Naive thymus-derived CD8-positive, alpha-beta T cell (primary cell): ENCODE results near the gene TMEM132C. TPM values are rescaled to one million over a fixed set of nuclear protein-coding genes. Genes with fewer than 3 reads are reported as not detected.

Source experiments
- ATAC-seq, 2 donors: fragments of 150-1000 bp; cut with Tn5 transposase in 1 of 2; sonication (Bioruptor Pico), chemical (Tn5 transposase) in 1 of 2; 1 replicate in 1 of 2; 2 replicates in 1 of 2; pipeline ENCODE4 v1.10.0; 2021; ENCODE audit warnings: mild to moderate bottlenecking in 2 of 2, moderate library complexity in 2 of 2
- POLR2A ChIA-PET: fragments of 350-600 bp; sonication (Branson Sonifier 250); formaldehyde crosslinking; loops from one replicate; lab custom pipeline; 2021; ENCODE audit warnings: antibody characterized with exemption; lab: Charles Lee
- DNase-seq, 10 donors: peaks; one replicate each; pipeline versions ENCODE4 v3.0.0 to v3.0.0-alpha.2; 2020 to 2022
- H3K27ac Mint-ChIP-seq, 10 donors: one replicate each; pipeline ENCODE4 v1.8.0; 2020 to 2022; ENCODE audit warnings: mild to moderate bottlenecking in 10 of 10, mixed read lengths in 10 of 10, moderate library complexity in 4 of 10, inconsistent platforms in 1 of 10
- H3K27me3 Mint-ChIP-seq, 5 donors: one replicate each; pipeline ENCODE4 v1.8.0; 2021 to 2022; ENCODE audit warnings: mixed read lengths in 5 of 5
- H3K36me3 Mint-ChIP-seq, 3 donors: one replicate each; pipeline ENCODE4 v1.8.0; 2020 to 2022; ENCODE audit warnings: mixed read lengths in 3 of 3, mild to moderate bottlenecking in 2 of 3, inconsistent platforms in 1 of 3
- H3K4me1 Mint-ChIP-seq, 4 donors: one replicate each; pipeline ENCODE4 v1.8.0; 2021 to 2022; ENCODE audit warnings: mixed read lengths in 4 of 4
- H3K4me3 Mint-ChIP-seq, 10 donors: one replicate each; pipeline ENCODE4 v1.8.0; 2020 to 2022; ENCODE audit warnings: mild to moderate bottlenecking in 10 of 10, mixed read lengths in 10 of 10, moderate library complexity in 6 of 10, inconsistent platforms in 1 of 10
- H3K9me3 Mint-ChIP-seq, 9 donors: one replicate each; pipeline ENCODE4 v1.8.0; 2020 to 2022; ENCODE audit warnings: mixed read lengths in 9 of 9, mild to moderate bottlenecking in 3 of 9, inconsistent platforms in 1 of 9, moderate library complexity in 1 of 9
- polyA plus RNA-seq, 3 donors: library from polyadenylated mRNA; unstranded; fragments of 300-500 nt; fragmentation: Illumina TruSeq; gene quantifications; one replicate each; pipeline ENCODE4 v1.2.3, GENCODE V29; 2021
- total RNA-seq, 8 experiments: library from RNA in 2 of 8; stranded (reverse) in 2 of 8; gene quantifications; one replicate each; pipeline ENCODE4 v1.2.3 and lab custom pipeline; 2021 to 2026

The TMEM132C gene
- total and polyA plus RNA-seq, 5 experiments from 2014 or later, result 0.11 TPM; not detected in 4

DNA sequence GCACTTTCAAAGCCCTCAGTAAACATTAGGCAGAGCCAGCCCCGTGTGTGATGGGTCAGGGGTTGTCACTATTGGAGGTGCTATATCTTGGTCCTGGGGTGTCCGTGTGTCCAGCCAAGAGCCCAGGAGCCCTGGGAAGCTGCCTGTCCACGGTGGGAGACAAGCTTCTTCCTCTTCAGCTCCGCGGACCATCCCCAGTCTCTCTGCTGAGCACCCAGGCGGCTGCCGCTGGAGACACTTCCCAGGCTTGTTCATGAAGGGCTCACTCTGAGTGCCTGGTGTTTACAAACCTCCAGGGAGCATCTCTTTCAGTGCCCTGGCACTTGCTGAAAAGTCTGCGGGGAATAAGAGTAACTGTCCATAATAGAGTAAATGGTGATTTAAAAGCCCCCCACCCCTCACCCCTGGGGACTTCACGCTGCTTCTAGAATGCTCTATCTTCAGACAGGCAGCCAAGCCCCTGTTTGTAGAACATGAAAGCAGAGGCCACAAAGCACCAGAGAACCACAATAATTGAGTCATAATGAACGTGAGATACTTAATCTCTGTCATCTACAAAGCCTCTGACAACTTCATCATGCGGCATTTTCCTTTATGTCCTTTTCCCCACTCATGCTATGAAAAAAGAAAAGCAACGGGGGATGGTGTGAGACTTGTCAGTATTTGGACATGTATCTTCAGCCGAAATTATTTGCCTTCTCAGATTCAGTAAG lies 178.6 kb downstream of the TMEM132C start:
- ATAC-seq, result no peak
- POLR2A ChIA-PET, result no interaction called here

DNA sequence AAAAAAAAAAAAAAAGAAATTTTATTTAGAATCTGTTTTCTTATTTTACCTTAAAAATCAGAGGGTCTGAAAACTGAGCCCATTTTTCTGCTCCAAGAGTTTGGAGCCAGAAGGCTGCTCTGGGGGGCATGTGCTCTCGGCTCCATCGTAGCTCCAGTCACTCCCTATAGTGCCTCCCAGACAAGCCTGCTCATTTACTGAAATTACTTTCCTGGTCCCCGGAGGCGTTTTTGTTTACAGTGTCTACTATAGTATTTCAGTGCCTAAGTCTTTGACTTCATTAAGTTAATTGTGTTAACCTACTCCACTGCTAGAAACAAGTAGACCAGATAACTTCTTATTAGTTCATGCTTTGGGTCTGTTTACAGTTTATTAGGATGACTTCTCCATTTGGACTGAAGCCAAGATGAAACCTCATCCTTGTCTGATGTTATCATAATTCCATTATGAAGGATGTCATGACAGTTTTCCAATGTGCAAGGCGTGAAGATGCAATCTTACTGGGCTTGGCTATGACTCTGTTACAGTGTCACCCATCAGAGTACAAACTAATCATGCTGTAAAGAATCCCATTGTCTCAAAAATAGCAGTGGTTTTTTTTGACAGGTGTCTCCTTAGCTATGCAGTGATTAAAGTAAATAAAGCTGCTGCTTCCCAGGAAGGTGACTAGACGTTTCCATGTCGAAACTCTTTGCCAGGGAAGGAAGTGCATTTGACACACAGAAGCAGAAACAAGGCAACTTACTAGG lies 182.3 kb downstream of the TMEM132C start:
- DNase-seq (no peak), ATAC-seq (no peak)
- no peaks in the 10 kb centered on the region for H3K4me1 Mint-ChIP-seq
- no peak overlapping the region for H3K4me3 Mint-ChIP-seq
- no peaks in the 10 kb centered on the region for H3K36me3 Mint-ChIP-seq
- H3K9me3 Mint-ChIP-seq, result peaks cover 0 to 3% (median 0%) of the 10 kb centered on the region in 9 donors
- POLR2A ChIA-PET, result no interaction called here
- H3K27me3 Mint-ChIP-seq, result peaks cover 0 to 3% (median 0%) of the 10 kb centered on the region in 5 donors
- H3K27ac Mint-ChIP-seq, result no peak overlapping the region

More for the DNA sequence above, 178.6 kb downstream of the TMEM132C start:
- Mint-ChIP-seq H3K27ac (no peak overlapping the region), H3K27me3 (peaks cover 0 to 3% (median 0%) of the 10 kb centered on the region in 5 donors), H3K36me3 (no peaks in the 10 kb centered on the region), H3K9me3 (peaks cover 0 to 3% (median 0%) of the 10 kb centered on the region in 9 donors), H3K4me3 (no peak overlapping the region), H3K4me1 (no peaks in the 10 kb centered on the region)
- DNase-seq, result no peak

DNA sequence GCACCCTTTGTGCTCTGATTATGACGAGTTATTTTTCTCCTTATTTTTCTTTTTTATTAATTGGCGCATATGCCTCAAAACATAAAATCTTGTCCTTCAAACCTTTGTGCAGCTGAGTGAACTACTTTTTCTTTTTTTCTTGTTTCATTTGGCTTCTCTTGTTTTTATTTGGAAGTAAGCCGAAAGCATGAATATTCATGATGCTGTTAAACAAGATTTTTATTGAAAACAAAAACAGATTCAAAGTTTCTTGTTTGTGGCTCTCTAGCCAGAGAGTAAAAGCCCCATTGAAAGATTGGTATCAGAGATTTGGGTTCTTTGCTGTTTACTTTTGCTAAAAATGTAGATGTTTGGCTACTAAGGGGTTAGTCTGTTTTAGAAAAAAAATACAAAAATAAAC lies 183.8 kb downstream of the TMEM132C start:
- no peak overlapping the region for H3K4me3 Mint-ChIP-seq
- peaks cover 0 to 3% (median 0%) of the 10 kb centered on the region in 5 donors for H3K27me3 Mint-ChIP-seq
- no peak for DNase-seq
- H3K4me1 Mint-ChIP-seq, result no peaks in the 10 kb centered on the region
- H3K27ac Mint-ChIP-seq, result no peak overlapping the region
- no peaks in the 10 kb centered on the region for H3K36me3 Mint-ChIP-seq
- ATAC-seq, result no peak
- H3K9me3 Mint-ChIP-seq, result peaks cover 0 to 5% (median 0%) of the 10 kb centered on the region in 9 donors
- POLR2A ChIA-PET, result no interaction called here

DNA sequence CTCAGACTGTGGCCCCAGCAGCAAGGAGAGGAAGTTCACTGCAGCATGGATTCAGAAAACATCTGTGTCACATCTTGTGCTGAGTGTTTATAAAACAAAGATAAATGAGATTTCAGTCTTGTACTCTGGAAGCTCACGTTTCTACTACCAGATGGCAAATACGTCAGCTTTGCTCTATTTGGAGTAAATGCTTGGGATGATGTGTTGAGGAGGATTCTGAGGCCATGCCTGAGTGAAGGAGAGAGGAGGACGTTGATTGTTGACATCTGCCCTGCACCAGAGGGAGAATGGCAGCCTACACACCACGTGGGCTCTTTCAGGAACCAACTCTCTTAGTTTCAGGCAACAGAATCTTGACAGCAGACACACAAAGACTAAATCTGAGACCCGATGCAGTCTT lies 188.9 kb downstream of the TMEM132C start:
- Mint-ChIP-seq H3K36me3 (no peaks in the 10 kb centered on the region), H3K27ac (no peak overlapping the region), H3K4me1 (no peaks in the 10 kb centered on the region), H3K9me3 (peaks cover 0 to 8% (median 2%) of the 10 kb centered on the region in 9 donors), H3K4me3 (no peak overlapping the region), H3K27me3 (peaks cover 0 to 7% (median 0%) of the 10 kb centered on the region in 5 donors)
- POLR2A ChIA-PET, result no interaction called here
- no peak for DNase-seq
- ATAC-seq, result no peak

DNA sequence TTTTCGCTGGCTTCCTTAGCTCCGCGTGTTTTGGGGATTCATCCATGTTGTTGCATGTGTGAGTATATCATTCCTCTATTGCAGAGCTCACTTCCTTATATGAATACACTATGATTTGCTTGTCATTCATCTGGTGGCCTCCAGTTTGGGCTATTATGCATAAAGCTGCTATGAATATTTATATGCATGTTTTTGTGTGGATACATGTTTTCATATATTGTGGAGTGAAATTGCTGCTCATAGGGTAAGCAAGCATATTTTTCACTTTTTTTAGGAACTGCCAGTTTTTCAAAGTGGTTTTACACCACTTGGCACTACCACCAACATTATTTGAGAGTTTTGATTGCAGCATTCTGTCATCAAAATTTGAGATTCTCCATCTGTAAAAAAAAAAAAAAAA lies 190.0 kb downstream of the TMEM132C start:
- Mint-ChIP-seq H3K27me3 (peaks cover 0 to 7% (median 0%) of the 10 kb centered on the region in 5 donors), H3K4me1 (no peaks in the 10 kb centered on the region), H3K9me3 (peaks cover 0 to 9% (median 4%) of the 10 kb centered on the region in 9 donors), H3K4me3 (no peak overlapping the region), H3K27ac (no peak overlapping the region), H3K36me3 (no peaks in the 10 kb centered on the region)
- ATAC-seq (no peak), DNase-seq (no peak)
- POLR2A ChIA-PET, result no interaction called here

DNA sequence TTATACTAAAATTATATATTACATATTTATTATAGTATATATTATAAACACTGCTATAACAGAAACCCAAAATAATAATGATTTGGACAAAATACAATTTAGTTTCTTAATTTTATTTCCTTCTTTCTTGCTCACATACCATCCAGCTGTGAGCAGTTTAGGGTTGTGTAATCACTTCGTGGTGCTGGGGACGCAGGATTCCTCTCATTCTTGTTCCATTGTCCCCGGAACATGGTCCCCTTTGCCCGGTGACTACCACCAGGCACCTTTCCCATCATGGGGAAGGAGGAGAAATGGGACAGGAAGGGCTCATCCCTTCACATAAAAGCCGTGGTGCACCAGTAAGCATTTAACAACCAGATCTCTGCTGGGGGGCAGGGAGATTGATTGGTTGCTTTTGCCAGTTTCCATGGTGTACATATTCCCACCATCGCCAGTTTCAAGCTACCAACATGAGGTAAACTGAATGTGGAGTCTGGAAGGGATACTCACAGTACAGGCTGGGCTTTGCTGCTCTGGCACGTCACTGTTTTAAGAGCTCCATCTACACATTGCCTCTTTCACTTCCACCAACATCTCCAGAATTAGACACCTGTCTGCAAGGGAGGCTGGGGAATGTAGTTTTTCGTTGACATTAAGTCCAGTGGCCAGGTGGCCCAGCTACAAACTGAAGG lies 191.5 kb downstream of the TMEM132C start:
- Mint-ChIP-seq H3K27me3 (peaks cover 0 to 7% (median 0%) of the 10 kb centered on the region in 5 donors), H3K27ac (no peak overlapping the region), H3K9me3 (peaks cover 0 to 9% (median 4%) of the 10 kb centered on the region in 9 donors), H3K36me3 (peaks cover 0 to 4% (median 0%) of the 10 kb centered on the region in 3 donors), H3K4me3 (no peak overlapping the region), H3K4me1 (no peaks in the 10 kb centered on the region)
- POLR2A ChIA-PET, result no interaction called here
- DNase-seq (no peak), ATAC-seq (no peak)

DNA sequence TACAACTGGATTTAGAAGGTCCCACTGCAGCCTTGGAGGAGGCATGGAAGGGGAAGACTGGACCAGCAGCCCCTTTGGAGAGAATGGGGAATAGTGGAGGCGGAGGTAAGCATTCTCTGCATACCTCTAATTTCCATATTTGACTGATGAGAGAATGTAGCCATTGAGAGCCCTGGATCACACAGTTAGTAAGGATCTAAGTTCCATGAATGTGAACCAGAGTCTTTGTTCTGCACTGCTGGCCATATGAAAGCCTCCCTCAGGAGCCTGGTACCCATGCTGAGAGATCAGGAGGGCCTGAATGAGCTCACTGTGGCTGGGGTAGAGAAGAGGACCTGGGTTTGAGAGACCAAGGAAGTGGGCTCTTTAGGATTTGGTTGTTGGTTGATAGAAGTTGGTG lies 192.1 kb downstream of the TMEM132C start:
- peaks cover 0 to 9% (median 4%) of the 10 kb centered on the region in 9 donors for H3K9me3 Mint-ChIP-seq
- POLR2A ChIA-PET, result no interaction called here
- no peak overlapping the region for H3K27ac Mint-ChIP-seq
- peaks cover 0 to 4% (median 0%) of the 10 kb centered on the region in 3 donors for H3K36me3 Mint-ChIP-seq
- H3K4me1 Mint-ChIP-seq, result no peaks in the 10 kb centered on the region
- H3K4me3 Mint-ChIP-seq, result no peak overlapping the region
- peaks cover 0 to 7% (median 0%) of the 10 kb centered on the region in 5 donors for H3K27me3 Mint-ChIP-seq
- DNase-seq (no peak), ATAC-seq (no peak)

DNA sequence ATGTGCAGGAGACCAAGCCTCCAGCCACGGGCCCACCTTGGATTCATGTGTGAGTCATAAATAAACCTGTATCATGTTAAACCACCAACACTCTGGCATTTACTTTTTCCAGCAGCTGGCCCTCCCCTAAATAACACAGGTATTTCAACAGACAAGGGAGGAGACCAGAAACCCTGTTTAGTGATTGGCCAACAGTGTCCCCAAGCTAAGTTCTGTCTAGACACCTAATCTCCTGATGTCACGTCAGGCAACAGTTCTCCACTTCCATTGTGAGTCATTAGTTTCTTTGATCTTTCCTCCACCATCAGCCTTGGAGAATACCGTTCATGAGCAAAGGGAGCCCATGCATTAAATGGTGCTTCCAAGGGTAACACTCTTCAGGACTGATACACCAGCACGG lies 196.9 kb downstream of the TMEM132C start:
- POLR2A ChIA-PET, result no interaction called here
- DNase-seq (no peak), ATAC-seq (no peak)
- Mint-ChIP-seq H3K9me3 (peaks cover 0 to 14% (median 2%) of the 10 kb centered on the region in 9 donors), H3K4me1 (peaks cover 0 to 2% (median 0%) of the 10 kb centered on the region in 4 donors), H3K4me3 (no peak overlapping the region), H3K27ac (no peak overlapping the region), H3K36me3 (peaks cover 0 to 4% (median 0%) of the 10 kb centered on the region in 3 donors), H3K27me3 (peaks cover 0 to 13% (median 2%) of the 10 kb centered on the region in 5 donors)

DNA sequence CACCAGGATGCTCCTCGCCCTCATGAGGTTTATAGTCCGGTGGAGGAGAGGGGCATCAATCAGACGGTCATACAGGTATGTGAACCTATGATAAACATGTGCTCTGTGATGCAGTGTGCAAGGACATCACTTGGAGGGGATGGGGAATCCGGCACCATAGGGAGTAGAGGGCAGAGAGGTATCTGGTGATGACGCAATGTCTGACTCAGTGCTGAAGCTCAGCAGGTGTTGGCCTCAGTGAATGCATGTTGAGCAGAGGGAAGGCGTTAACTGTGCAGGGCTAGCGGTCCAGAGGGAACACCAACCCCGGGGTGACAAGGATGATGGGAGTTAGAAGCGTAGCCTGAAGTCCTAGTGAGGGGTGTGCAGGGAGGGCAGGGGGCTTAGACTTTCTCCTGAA lies 200.9 kb downstream of the TMEM132C start:
- peaks cover 0 to 7% (median 3%) of the 10 kb centered on the region in 9 donors for H3K9me3 Mint-ChIP-seq
- no peak overlapping the region for H3K27ac Mint-ChIP-seq
- no peak for DNase-seq
- H3K4me1 Mint-ChIP-seq, result peaks cover 0 to 2% (median 0%) of the 10 kb centered on the region in 4 donors
- H3K36me3 Mint-ChIP-seq, result peaks cover 0 to under 1% (median 0%) of the 10 kb centered on the region in 3 donors
- POLR2A ChIA-PET, result no interaction called here
- H3K27me3 Mint-ChIP-seq, result peaks cover 0 to 14% (median 1%) of the 10 kb centered on the region in 5 donors
- H3K4me3 Mint-ChIP-seq, result no peak overlapping the region
- ATAC-seq, result no peak

DNA sequence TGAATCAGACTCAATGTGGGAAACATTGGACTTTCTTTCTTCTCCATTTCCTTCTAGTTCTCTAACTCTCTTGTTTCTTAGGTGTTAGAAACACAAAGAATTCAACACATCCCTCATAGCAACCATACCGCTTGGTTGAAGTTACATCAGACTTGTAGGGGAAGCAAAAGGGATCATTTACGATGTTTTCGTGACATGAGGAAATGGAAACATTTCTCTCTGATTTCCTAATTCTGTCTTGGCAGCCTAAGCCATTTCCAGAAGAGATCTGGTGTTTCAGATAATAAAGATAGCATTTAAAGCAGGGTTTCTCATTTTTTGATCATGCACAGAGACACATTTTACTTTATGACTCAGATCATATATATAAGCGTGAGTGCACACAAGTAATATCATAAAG lies 202.0 kb downstream of the TMEM132C start:
- peaks cover 0 to 22% (median 5%) of the 10 kb centered on the region in 5 donors for H3K27me3 Mint-ChIP-seq
- no peak for ATAC-seq
- H3K36me3 Mint-ChIP-seq, result peaks cover 0 to 10% (median 0%) of the 10 kb centered on the region in 3 donors
- no peak overlapping the region for H3K4me3 Mint-ChIP-seq
- H3K9me3 Mint-ChIP-seq, result peaks cover 0 to 17% (median 11%) of the 10 kb centered on the region in 9 donors
- DNase-seq, result no peak
- POLR2A ChIA-PET, result no interaction called here
- H3K4me1 Mint-ChIP-seq, result peaks cover 0 to 2% (median 0%) of the 10 kb centered on the region in 4 donors
- no peak overlapping the region for H3K27ac Mint-ChIP-seq

DNA sequence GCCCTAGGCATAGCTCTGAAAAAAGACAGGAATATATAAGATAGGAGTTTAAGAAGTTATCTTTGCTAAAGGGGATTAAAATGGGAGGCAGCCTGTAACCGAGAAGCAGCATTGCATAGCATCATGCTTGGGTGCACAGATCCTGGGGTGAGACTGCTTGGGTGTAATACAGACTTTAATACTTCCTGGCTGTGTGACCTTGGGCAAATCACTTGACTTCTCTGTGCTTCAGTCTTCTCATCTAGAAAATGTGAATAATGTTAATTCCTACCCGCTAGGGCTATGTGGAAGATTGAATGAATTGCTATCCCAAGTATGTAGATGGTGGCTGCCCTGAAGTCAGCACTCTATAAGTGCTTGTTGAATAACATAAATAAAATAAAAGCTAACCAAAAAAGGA lies 204.5 kb downstream of the TMEM132C start:
- POLR2A ChIA-PET, result no interaction called here
- peaks cover 0 to 10% (median 0%) of the 10 kb centered on the region in 3 donors for H3K36me3 Mint-ChIP-seq
- H3K27me3 Mint-ChIP-seq, result peaks cover 0 to 19% (median 6%) of the 10 kb centered on the region in 5 donors
- H3K4me1 Mint-ChIP-seq, result peaks cover 0 to 2% (median 0%) of the 10 kb centered on the region in 4 donors
- DNase-seq (no peak), ATAC-seq (no peak)
- no peak overlapping the region for H3K27ac Mint-ChIP-seq
- peaks cover 0 to 19% (median 9%) of the 10 kb centered on the region in 9 donors for H3K9me3 Mint-ChIP-seq
- H3K4me3 Mint-ChIP-seq, result no peak overlapping the region

DNA sequence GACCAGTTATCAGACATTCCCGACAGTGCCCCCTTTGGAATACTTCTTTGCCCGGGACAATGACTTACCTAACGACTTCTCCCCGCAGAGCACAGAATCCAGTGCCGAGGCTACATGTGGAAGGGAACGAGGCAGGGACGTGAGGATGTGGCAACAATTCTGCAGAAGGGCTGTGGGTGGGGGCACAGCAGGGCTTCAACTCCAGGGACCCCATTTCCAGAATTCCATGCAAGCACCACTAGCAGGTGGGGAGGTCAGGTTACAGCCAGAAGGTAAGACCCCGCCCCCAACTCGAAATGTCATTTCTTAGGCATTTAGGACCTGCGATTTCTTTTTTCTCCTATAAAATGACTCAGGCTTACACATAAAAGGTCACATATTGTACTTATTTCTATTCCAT lies 207.9 kb downstream of the TMEM132C start:
- DNase-seq, result no peak
- ATAC-seq, result no peak
- no peaks in the 10 kb centered on the region for H3K4me1 Mint-ChIP-seq
- no peak overlapping the region for H3K27ac Mint-ChIP-seq
- POLR2A ChIA-PET, result no interaction called here
- no peak overlapping the region for H3K4me3 Mint-ChIP-seq
- H3K9me3 Mint-ChIP-seq, result peaks cover 0 to 19% (median 9%) of the 10 kb centered on the region in 9 donors
- H3K36me3 Mint-ChIP-seq, result peaks cover 0 to 10% (median 0%) of the 10 kb centered on the region in 3 donors
- peaks cover 0 to 15% (median 6%) of the 10 kb centered on the region in 5 donors for H3K27me3 Mint-ChIP-seq
